IPS DF 4.7 (cell line): ENCODE measurements around the gene RABL2B.

Experiments used
- DNase-seq: peaks from one replicate; pipeline ENCODE4 v3.0.0-alpha.2; 2013; ENCODE audit warnings: low spot score; ENCODE audit errors: extremely low read depth

The RABL2B gene

DNA sequence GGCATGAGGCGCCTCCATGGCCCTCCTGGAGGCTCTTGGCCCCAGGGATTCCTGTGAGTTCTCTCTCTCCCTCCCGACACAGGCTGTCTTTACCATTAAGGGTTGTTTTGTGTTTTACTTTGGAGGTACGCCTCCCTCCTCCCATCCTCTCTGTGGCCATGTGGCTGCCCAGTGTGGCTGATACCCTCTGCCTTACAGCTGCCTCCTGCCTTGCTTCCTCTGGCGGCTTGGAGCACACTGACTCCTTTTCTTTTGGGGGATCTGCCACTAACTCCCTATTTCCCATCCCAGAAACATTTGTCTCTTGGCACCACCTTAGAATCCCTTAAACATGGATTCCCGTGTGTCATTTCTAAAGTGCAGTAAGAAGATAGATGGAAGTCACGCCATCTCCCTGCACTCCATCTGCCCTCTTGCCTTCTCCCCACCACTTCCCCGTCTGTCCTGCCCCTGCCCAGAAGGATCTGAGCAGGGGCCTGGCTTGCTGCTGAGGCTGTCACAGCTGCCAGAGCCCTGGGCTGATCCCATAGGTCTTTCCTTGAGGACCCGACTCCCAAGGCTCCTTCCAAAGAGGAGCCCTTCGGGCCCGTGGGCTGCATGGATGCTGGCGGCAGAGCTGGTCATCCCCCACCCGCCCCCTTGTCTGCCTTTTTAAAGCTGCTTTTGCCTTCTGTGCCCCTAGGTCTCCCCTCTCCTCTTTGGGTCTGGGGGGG lies 60.6 kb downstream of the RABL2B start:
- no peak for DNase-seq

DNA sequence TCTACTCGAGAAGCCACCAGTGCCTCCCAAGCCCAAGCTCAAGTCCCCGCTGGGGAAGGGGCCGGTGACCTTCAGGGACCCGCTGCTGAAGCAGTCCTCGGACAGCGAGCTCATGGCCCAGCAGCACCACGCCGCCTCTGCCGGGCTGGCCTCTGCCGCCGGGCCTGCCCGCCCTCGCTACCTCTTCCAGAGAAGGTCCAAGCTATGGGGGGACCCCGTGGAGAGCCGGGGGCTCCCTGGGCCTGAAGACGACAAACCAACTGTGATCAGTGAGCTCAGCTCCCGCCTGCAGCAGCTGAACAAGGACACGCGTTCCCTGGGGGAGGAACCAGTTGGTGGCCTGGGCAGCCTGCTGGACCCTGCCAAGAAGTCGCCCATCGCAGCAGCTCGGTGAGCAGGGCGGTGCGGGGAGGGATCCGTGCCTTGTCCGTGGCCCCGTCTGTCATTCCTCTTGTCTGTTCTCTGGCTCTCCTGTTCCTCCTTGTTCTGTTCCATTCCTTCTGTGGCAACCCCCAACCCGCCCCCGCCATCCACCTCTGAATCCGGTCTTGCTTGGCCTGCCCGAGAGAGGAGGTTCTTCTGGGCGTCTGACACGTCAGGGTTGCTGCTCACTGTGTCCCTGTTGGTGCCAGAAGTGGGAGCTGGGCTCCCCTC lies 61.3 kb downstream of the RABL2B start:
- no peak for DNase-seq

DNA sequence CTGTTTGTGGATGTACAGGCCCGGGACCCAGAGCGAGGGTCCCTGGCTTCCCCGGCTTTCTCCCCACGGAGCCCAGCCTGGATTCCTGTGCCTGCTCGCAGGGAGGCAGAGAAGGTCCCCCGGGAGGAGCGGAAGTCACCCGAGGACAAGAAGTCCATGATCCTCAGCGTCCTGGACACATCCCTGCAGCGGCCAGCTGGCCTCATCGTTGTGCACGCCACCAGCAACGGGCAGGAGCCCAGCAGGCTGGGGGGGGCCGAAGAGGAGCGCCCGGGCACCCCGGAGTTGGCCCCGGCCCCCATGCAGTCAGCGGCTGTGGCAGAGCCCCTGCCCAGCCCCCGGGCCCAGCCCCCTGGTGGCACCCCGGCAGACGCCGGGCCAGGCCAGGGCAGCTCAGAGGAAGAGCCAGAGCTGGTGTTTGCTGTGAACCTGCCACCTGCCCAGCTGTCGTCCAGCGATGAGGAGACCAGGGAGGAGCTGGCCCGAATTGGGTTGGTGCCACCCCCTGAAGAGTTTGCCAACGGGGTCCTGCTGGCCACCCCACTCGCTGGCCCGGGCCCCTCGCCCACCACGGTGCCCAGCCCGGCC lies 62.1 kb downstream of the RABL2B start:
- no peak for DNase-seq

DNA sequence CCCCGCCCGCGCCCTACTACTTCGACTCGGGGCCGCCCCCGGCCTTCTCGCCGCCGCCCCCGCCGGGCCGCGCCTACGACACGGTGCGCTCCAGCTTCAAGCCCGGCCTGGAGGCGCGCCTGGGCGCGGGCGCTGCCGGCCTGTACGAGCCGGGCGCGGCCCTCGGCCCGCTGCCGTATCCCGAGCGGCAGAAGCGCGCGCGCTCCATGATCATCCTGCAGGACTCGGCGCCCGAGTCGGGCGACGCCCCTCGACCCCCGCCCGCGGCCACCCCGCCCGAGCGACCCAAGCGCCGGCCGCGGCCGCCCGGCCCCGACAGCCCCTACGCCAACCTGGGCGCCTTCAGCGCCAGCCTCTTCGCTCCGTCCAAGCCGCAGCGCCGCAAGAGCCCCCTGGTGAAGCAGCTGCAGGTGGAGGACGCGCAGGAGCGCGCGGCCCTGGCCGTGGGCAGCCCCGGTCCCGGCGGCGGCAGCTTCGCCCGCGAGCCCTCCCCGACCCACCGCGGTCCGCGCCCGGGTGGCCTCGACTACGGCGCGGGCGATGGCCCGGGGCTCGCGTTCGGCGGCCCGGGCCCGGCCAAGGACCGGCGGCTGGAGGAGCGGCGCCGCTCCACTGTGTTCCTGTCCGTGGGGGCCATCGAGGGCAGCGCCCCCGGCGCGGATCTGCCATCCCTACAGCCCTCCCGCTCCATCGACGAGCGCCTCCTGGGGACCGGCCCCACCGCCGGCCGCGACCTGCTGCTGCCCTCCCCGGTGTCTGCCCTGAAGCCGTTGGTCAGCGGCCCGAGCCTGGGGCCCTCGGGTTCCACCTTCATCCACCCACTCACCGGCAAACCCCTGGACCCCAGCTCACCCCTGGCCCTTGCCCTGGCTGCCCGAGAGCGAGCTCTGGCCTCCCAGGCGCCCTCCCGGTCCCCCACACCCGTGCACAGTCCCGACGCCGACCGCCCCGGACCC lies 62.9 kb downstream of the RABL2B start:
- DNase-seq, result no peak

DNA sequence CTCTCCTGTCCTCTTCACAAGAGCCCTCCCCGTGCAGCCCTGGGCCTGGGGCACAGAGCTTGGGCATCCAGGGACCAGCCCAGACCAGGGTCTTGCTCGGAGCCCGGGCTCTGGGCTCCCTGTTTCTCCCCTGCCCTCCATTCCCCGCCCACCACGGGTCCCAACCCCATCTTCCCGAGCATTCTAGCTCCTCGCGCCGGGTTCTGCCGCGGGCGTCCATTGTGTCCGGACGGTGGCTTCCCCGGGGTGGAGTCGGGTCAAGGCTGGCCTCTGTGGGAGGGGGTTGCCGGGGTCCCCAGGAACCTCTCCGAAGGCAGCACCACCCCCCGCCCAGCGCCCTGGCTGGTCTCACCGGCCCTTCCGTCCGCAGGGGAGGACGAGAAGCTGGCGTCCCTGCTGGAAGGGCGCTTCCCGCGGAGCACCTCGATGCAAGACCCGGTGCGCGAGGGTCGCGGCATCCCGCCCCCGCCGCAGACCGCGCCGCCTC lies 63.6 kb downstream of the RABL2B start:
- DNase-seq, result no peak

DNA sequence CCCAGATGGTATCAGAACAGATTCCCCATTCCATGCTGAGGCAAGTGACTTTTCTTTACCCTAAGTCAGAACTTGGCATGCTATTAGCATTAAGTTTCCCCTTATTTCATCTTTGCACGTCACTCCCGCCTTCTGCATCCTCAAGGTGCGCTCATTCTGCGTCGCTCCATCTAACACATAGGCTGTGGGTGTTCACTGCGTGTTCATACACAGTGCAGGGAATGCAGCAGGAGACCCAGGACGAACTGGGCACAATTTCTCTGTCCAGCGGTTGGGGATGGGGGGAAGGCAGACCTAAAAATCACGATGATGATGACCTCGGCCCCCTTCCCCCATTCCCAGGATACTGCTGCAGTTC lies 65.1 kb downstream of the RABL2B start:
- no peak for DNase-seq

DNA sequence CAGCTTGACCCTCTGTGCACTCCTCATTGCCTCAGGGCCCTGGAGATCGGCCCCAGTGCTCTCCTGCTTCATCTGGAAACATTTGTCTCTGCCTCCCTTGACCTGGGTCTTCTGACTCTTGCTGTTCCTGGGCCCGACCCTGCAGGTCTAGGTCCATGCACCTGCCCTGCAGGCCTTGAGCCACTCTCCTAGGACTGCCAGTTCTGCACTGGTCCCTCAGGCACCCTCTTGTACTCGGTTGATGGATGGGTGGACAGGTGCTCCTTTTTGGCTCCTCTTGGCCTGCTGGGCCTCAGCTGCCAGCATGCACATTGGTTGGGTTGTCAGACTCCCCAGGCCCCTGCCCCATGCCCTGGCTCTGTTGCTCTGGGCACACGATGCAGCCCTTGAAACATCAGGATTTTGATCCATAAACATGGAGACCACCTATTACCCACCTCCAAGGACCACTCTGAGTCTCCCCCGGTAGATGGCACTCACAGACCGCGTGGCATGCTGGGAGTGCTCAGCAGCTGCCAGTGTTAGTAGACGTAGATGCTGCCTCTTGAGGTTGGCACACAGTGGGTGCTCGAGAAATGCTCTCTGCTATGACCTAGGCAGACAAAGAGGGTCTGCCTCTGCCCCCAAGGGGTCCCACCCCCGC lies 65.6 kb downstream of the RABL2B start:
- DNase-seq, result no peak
